ENCODE results near the gene ZNF184. TPM values are rescaled to one million over a fixed set of nuclear protein-coding genes. Genes with fewer than 3 reads are reported as not detected.

The ZNF184 gene
- total RNA-seq, 6 donors from 2014 or later, result 3.9 to 14.4 (median 5.1) TPM

- Histone ChIP-seq H3K36me3 (peaks cover 43 to 67% (median 57%) of the 10 kb centered on the region in 4 donors), H3K4me1 (no peaks in the 10 kb centered on the region), H3K27ac (no peak overlapping the region), H3K9me3 (peaks cover 62 to 98% (median 91%) of the 10 kb centered on the region in 4 donors), H3K4me3 (no peak overlapping the region), H3K27me3 (no peaks in the 10 kb centered on the region)
- WGBS, 2 donors, result 97 to 98% methylated on average over 9 of the region's 9 CpGs
- ATAC-seq (ENCODE audit: low FRiP score in 2 of 2) (no peak), DNase-seq (no peak)
- TF ChIP-seq POLR2A (IDR thresholded peaks at IDR 0.05) (no peak), POLR2AphosphoS5 (IDR thresholded peaks at IDR 0.05) (no peak), CTCF (IDR thresholded peaks at IDR 0.05) (no peak), EP300 (IDR thresholded peaks at IDR 0.05) (no peak)
Observed at GRCh38 chr6:27451660-27452390, 21.1 kb downstream of the ZNF184 start.

- Histone ChIP-seq H3K4me3 (no peak overlapping the region), H3K4me1 (no peaks in the 10 kb centered on the region), H3K27ac (no peak overlapping the region), H3K27me3 (no peaks in the 10 kb centered on the region), H3K9me3 (peaks cover 49 to 83% (median 78%) of the 10 kb centered on the region in 4 donors), H3K36me3 (peaks cover 13 to 33% (median 23%) of the 10 kb centered on the region in 4 donors)
- no peak for DNase-seq
- ATAC-seq (ENCODE audit: low FRiP score in 2 of 2), result no peak
- no peak for TF ChIP-seq POLR2AphosphoS5 (IDR thresholded peaks at IDR 0.05)
- WGBS, 2 donors, result 97 to 100% methylated on average over 1 of the region's 1 CpG
Observed at GRCh38 chr6:27448456-27448855, 24.4 kb downstream of the ZNF184 start.

- no peak overlapping the region for H3K27ac ChIP-seq
- ATAC-seq (ENCODE audit: low FRiP score in 2 of 2), result no peak
- H3K4me3 ChIP-seq, result no peak overlapping the region
- H3K36me3 ChIP-seq, result no peaks in the 10 kb centered on the region
- TF ChIP-seq POLR2A (IDR thresholded peaks at IDR 0.05) (no peak), CTCF (IDR thresholded peaks at IDR 0.05) (no peak), EP300 (IDR thresholded peaks at IDR 0.05) (no peak), POLR2AphosphoS5 (IDR thresholded peaks at IDR 0.05) (no peak)
- WGBS, 2 donors, result 88 to 96% methylated on average over 1 of the region's 1 CpG
- no peaks in the 10 kb centered on the region for H3K27me3 ChIP-seq
- H3K4me1 ChIP-seq, result no peaks in the 10 kb centered on the region
- H3K9me3 ChIP-seq, result peaks cover 6 to 55% (median 25%) of the 10 kb centered on the region in 4 donors
- DNase-seq, result no peak
Observed at GRCh38 chr6:27442932-27443331, 30.0 kb downstream of the ZNF184 start.

- Histone ChIP-seq H3K27me3 (no peaks in the 10 kb centered on the region), H3K4me1 (no peaks in the 10 kb centered on the region)
- no peak for DNase-seq
Observed at GRCh38 chr6:27441001-27441400, 31.9 kb downstream of the ZNF184 start.

GRCh38 chr6:27439371-27439770 lies 33.5 kb downstream of the ZNF184 start:
- peaks cover 0 to 32% (median 4%) of the 10 kb centered on the region in 4 donors for H3K9me3 ChIP-seq
- ATAC-seq (ENCODE audit: low FRiP score in 2 of 2) (no peak), DNase-seq (no peak)
- no peak overlapping the region for H3K27ac ChIP-seq
- no peaks in the 10 kb centered on the region for H3K4me1 ChIP-seq
- 93 to 96% methylated on average over 4 of the region's 4 CpGs for WGBS, 2 donors
- H3K4me3 ChIP-seq, result no peak overlapping the region
- TF ChIP-seq EP300 (IDR thresholded peaks at IDR 0.05), result no peak
- TF ChIP-seq CTCF (IDR thresholded peaks at IDR 0.05), result no peak
- TF ChIP-seq POLR2AphosphoS5 (IDR thresholded peaks at IDR 0.05), result no peak
- TF ChIP-seq POLR2A (IDR thresholded peaks at IDR 0.05), result no peak
- H3K36me3 ChIP-seq, result no peaks in the 10 kb centered on the region
- H3K27me3 ChIP-seq, result no peaks in the 10 kb centered on the region

More at GRCh38 chr6:27441001-27441400, 31.9 kb downstream of the ZNF184 start:
- ATAC-seq (ENCODE audit: low FRiP score in 2 of 2), result no peak
- no peak overlapping the region for H3K4me3 ChIP-seq
- H3K27ac ChIP-seq, result no peak overlapping the region
- 91 to 92% methylated on average over 3 of the region's 3 CpGs for WGBS, 2 donors
- H3K9me3 ChIP-seq, result peaks cover 0 to 36% (median 8%) of the 10 kb centered on the region in 4 donors
- TF ChIP-seq CTCF (IDR thresholded peaks at IDR 0.05) (no peak), POLR2AphosphoS5 (IDR thresholded peaks at IDR 0.05) (no peak), POLR2A (IDR thresholded peaks at IDR 0.05) (no peak), EP300 (IDR thresholded peaks at IDR 0.05) (no peak)
- H3K36me3 ChIP-seq, result no peaks in the 10 kb centered on the region

All from upper lobe of left lung (tissue), 6 donors.